Fibroblast of skin of abdomen (primary cell): ENCODE measurements around the gene CD200.
A peak's percentile ranks its signal among the peaks of the same experiment; 100 is the strongest.
"Not testable (repeated sequence)": the region's sequence is repeated elsewhere in the genome, so short reads cannot be mapped to it uniquely, and the experiment has no call there.

Experiments
- DNase-seq: peaks from one replicate; pipeline ENCODE4 v3.0.0-alpha.2; 2013

Gene CD200

GRCh38 chr3:112362221-112362620, 29.3 kb downstream of the CD200 start:
- no peak for DNase-seq

- DNase-seq, result no peak
Measured at GRCh38 chr3:112364291-112364690, 31.3 kb downstream of the CD200 start.

- no peak for DNase-seq
Measured at GRCh38 chr3:112365035-112365434, 32.1 kb downstream of the CD200 start.

GRCh38 chr3:112365636-112366035, 32.7 kb downstream of the CD200 start:
- DNase-seq, result no peak

GRCh38 chr3:112366522-112366921, 33.6 kb downstream of the CD200 start:
- no peak for DNase-seq

- DNase-seq, result no peak
Measured at GRCh38 chr3:112371569-112371968, 38.6 kb downstream of the CD200 start.

GRCh38 chr3:112372396-112372795, 39.4 kb downstream of the CD200 start:
- peak; percentile 24 for DNase-seq

- DNase-seq, result no peak
Measured at GRCh38 chr3:112373476-112373875, 40.5 kb downstream of the CD200 start.

- DNase-seq, result no peak
Measured at GRCh38 chr3:112373924-112374323, 41.0 kb downstream of the CD200 start.

GRCh38 chr3:112374333-112374734, 41.4 kb downstream of the CD200 start:
- no peak for DNase-seq

GRCh38 chr3:112375117-112375516, 42.2 kb downstream of the CD200 start:
- no peak for DNase-seq

GRCh38 chr3:112376241-112376911, 43.4 kb downstream of the CD200 start:
- DNase-seq, result no peak

- DNase-seq, result peak; percentile 57
Measured at GRCh38 chr3:112376992-112377391, 44.0 kb downstream of the CD200 start.

GRCh38 chr3:112377568-112378071, 44.7 kb downstream of the CD200 start:
- no peak for DNase-seq

- not testable (repeated sequence) for DNase-seq
Measured at GRCh38 chr3:112378347-112378746, 45.4 kb downstream of the CD200 start.

GRCh38 chr3:112379020-112379690, 46.2 kb downstream of the CD200 start:
- peak; percentile 67 for DNase-seq

- DNase-seq, result no peak
Measured at GRCh38 chr3:112381673-112382542, 49.0 kb downstream of the CD200 start.

- DNase-seq, result no peak
Measured at GRCh38 chr3:112382543-112383160, 49.7 kb downstream of the CD200 start.

GRCh38 chr3:112384769-112385168, 51.8 kb downstream of the CD200 start:
- no peak for DNase-seq

- DNase-seq, result no peak
Measured at GRCh38 chr3:112388972-112389371, 56.0 kb downstream of the CD200 start.

GRCh38 chr3:112389961-112390360, 57.0 kb downstream of the CD200 start:
- DNase-seq, result no peak

GRCh38 chr3:112390783-112391641, 58.1 kb downstream of the CD200 start:
- peak; percentile 97 for DNase-seq
